HepG2 (cell line): ENCODE data around the gene TBKBP1. TPM values are rescaled to one million over a fixed set of nuclear protein-coding genes. Genes with fewer than 3 reads are reported as not detected.

Source experiments
- ATAC-seq: fragments of 200-7000 bp; cut with Tn5 transposase; 3 replicates; pipeline ENCODE4 v1.9.1; 2020; ENCODE audit warnings: mild to moderate bottlenecking, moderate library complexity
- BruUV-seq: library from RNA; stranded (reverse); fragments of 400-500 nt; replicated peaks from 2 replicates; lab custom pipeline; 2021; lab: Mats Ljungman, UMichigan
- CTCF ChIA-PET: fragments of 300-600 bp; formaldehyde crosslinking; extraction: SDS; loops from one replicate; lab custom pipeline; 2021; ENCODE audit warnings: low total read pairs, inconsistent platforms, low intra/inter-chr PET ratio; lab: Yijun Ruan, JAX
- POLR2A ChIA-PET: fragments of 350-600 bp; sonication (Branson Sonifier 250); formaldehyde crosslinking; loops from one replicate; lab custom pipeline; 2020; ENCODE audit warnings: antibody characterized with exemption, inconsistent platforms; lab: Yijun Ruan, JAX
- DNase-seq: peaks from one replicate; pipeline ENCODE4 v3.0.0-alpha.2; 2015; ENCODE audit warnings: low spot score
- FAIRE-seq: peaks from 3 replicates; lab custom pipeline; 2011; peaks lifted over from hg19 to GRCh38; lab: Jason Lieb, UNC
- H2AFZ ChIP-seq: one replicate; pipeline ENCODE4 v1.6.1; 2011; ENCODE audit warnings: low read length, inconsistent platforms
- H3K27ac ChIP-seq: fragments of 300-600 bp; 3 replicates; pipeline ENCODE4 v1.8.0; 2011; ENCODE audit warnings: mixed run types, mild to moderate bottlenecking, mixed read lengths, low read length, inconsistent platforms; ENCODE audit not compliant: insufficient read depth; ENCODE audit errors: extremely low read length
- H3K27me3 ChIP-seq, 2 experiments: fragments of 200-600 bp in 1 of 2; 2 replicates in 1 of 2; 3 replicates in 1 of 2; pipeline versions ENCODE4 v1.6.0 to v1.8.0; 2011; ENCODE audit warnings: low read length in 2 of 2, mild to moderate bottlenecking in 2 of 2, moderate library complexity in 2 of 2, inconsistent platforms in 1 of 2; ENCODE audit not compliant: insufficient read depth in 2 of 2, control insufficient read depth in 1 of 2
- H3K36me3 ChIP-seq, 2 experiments: fragments of 200-600 bp in 1 of 2; replicated peaks in 1 of 2; 2 replicates in 1 of 2; 3 replicates in 1 of 2; pipeline versions ENCODE4 v1.5.1 to v1.8.0; 2011; ENCODE audit warnings: low read length in 2 of 2, inconsistent platforms in 1 of 2; ENCODE audit not compliant: insufficient read depth in 2 of 2, control insufficient read depth in 1 of 2
- H3K4me1 ChIP-seq: 2 replicates; pipeline ENCODE4 v1.5.1; 2012; ENCODE audit warnings: low read length, inconsistent platforms; ENCODE audit not compliant: insufficient read depth
- H3K4me2 ChIP-seq: 2 replicates; pipeline ENCODE4 v1.6.0; 2011; ENCODE audit warnings: low read depth, low read length, inconsistent platforms
- H3K4me3 ChIP-seq, 3 experiments: fragments of 200-600 bp in 1 of 3; sonication (generic), shearing (Covaris generic) in 1 of 3; replicated peaks in 1 of 3; 2 replicates each; pipeline ENCODE4 v1.5.1; 2011 to 2016; ENCODE audit warnings: low read length in 3 of 3, inconsistent platforms in 2 of 3, low read depth in 2 of 3, mild to moderate bottlenecking in 2 of 3, control low read depth in 1 of 3, mixed read lengths in 1 of 3; ENCODE audit not compliant: insufficient read depth in 1 of 3
- H3K79me2 ChIP-seq: one replicate; pipeline ENCODE4 v1.6.1; 2011; ENCODE audit warnings: low read length, inconsistent platforms; ENCODE audit not compliant: insufficient read depth
- H3K9ac ChIP-seq: 2 replicates; pipeline ENCODE4 v1.6.0; 2011; ENCODE audit warnings: mild to moderate bottlenecking, low read depth, low read length, inconsistent platforms; ENCODE audit not compliant: insufficient read depth
- H3K9me3 ChIP-seq: 2 replicates; pipeline ENCODE4 v1.5.1; 2012; ENCODE audit warnings: mild to moderate bottlenecking, low read length
- H4K20me1 ChIP-seq: 2 replicates; pipeline ENCODE4 v1.6.0; 2011; ENCODE audit warnings: inconsistent platforms, mild to moderate bottlenecking, low read length, moderate library complexity; ENCODE audit not compliant: insufficient read depth
- ATM ChIP-seq: fragments of 450-650 bp; IDR thresholded peaks from 2 replicates; pipeline ENCODE4 v1.7.1; 2017; ENCODE audit warnings: mild to moderate bottlenecking, borderline replicate concordance
- BORCS8-MEF2B ChIP-seq: sonication (generic); formaldehyde crosslinking; IDR thresholded peaks from 2 replicates; pipeline ENCODE4 v1.8.0; 2022; ENCODE audit warnings: mild to moderate bottlenecking, missing genetic modification reagents
- CENPX ChIP-seq: sonication (generic); formaldehyde crosslinking; IDR thresholded peaks from 2 replicates; pipeline ENCODE4 v1.9.0; 2021; ENCODE audit warnings: mild to moderate bottlenecking, missing genetic modification reagents, moderate library complexity
- ELF3 ChIP-seq: IDR thresholded peaks from 2 replicates; pipeline ENCODE4 v1.6.1; 2016; ENCODE audit warnings: missing genetic modification reagents, missing compliant biosample characterization
- FOXA1 ChIP-seq, 2 experiments: fragments of 450-650 bp in 1 of 2; sonication (generic) in 1 of 2; formaldehyde crosslinking in 1 of 2; IDR thresholded peaks; 2 replicates each; pipeline versions ENCODE4 v1.4.0 to v1.6.1; 2016 to 2020; ENCODE audit warnings: missing genetic modification reagents in 1 of 2
- GATAD2A ChIP-seq: IDR thresholded peaks from 2 replicates; pipeline ENCODE4 v1.6.1; 2016
- MAZ ChIP-seq, 2 experiments: sonication (generic) in 1 of 2; formaldehyde crosslinking in 1 of 2; IDR thresholded peaks; 2 replicates each; pipeline versions ENCODE4 v1.5.0 to v1.6.1; 2012 to 2020; ENCODE audit warnings: low read depth in 2 of 2, mild to moderate bottlenecking in 2 of 2, borderline replicate concordance in 1 of 2, improper control_type of control experiment in 1 of 2, low read length in 1 of 2, missing genetic modification reagents in 1 of 2, moderate library complexity in 1 of 2
- MEIS1 ChIP-seq: sonication (generic); formaldehyde crosslinking; IDR thresholded peaks from 2 replicates; pipeline ENCODE4 v1.9.0; 2021; ENCODE audit warnings: mild to moderate bottlenecking, missing genetic modification reagents, moderate library complexity, borderline replicate concordance
- NR2F2 ChIP-seq: IDR thresholded peaks from 2 replicates; pipeline ENCODE4 v1.6.1; 2012; ENCODE audit warnings: low read depth, inconsistent platforms, borderline replicate concordance
- ZIK1 ChIP-seq: sonication (generic); formaldehyde crosslinking; IDR thresholded peaks from 2 replicates; pipeline ENCODE4 v1.5.0; 2020; ENCODE audit warnings: mild to moderate bottlenecking, low read depth, missing genetic modification reagents, borderline replicate concordance
- ZKSCAN1 ChIP-seq: fragments of 150-350 bp; IDR thresholded peaks from 2 replicates; pipeline ENCODE4 v1.6.1; 2014; ENCODE audit warnings: low read length
- ZNF33B ChIP-seq: sonication (generic); formaldehyde crosslinking; IDR thresholded peaks from 2 replicates; pipeline ENCODE4 v1.5.1; 2020; ENCODE audit warnings: mild to moderate bottlenecking, missing genetic modification reagents
- ZNF350 ChIP-seq: sonication (generic); formaldehyde crosslinking; IDR thresholded peaks from 2 replicates; pipeline ENCODE4 v1.4.0; 2020; ENCODE audit warnings: mild to moderate bottlenecking, low read depth, missing genetic modification reagents, borderline replicate concordance
- ZNF589 ChIP-seq: sonication (generic); formaldehyde crosslinking; conservative IDR thresholded peaks from 2 replicates; pipeline ENCODE4 v1.8.0; 2022; ENCODE audit warnings: mild to moderate bottlenecking, moderate library complexity, missing genetic modification reagents
- ZNF790 ChIP-seq: sonication (generic); formaldehyde crosslinking; IDR thresholded peaks from 2 replicates; pipeline ENCODE4 v1.8.0; 2022; ENCODE audit warnings: missing genetic modification reagents, mild to moderate bottlenecking, borderline replicate concordance
- ZSCAN29 ChIP-seq: sonication (generic); formaldehyde crosslinking; conservative IDR thresholded peaks from 2 replicates; pipeline ENCODE4 v1.4.0; 2020; ENCODE audit warnings: mild to moderate bottlenecking, missing genetic modification reagents
- ZSCAN30 ChIP-seq: sonication (generic); formaldehyde crosslinking; IDR thresholded peaks from 2 replicates; pipeline ENCODE4 v1.5.0; 2020; ENCODE audit warnings: mild to moderate bottlenecking, missing genetic modification reagents
- WGBS: methylation state at CpG from one replicate; pipeline ENCODE4 v1.1.6; 2017; ENCODE audit warnings: low lambda C conversion rate; 5-methylcytosine and 5-hydroxymethylcytosine counted together
- in situ Hi-C: cut with HindIII; loops from 2 replicates; pipeline ENCODE4 v1.10.0; 2017; ENCODE audit warnings: low pct_unique_long_range_greater_than_20kb; ENCODE audit not compliant: extremely low pct_ligation_motif_present
- intact Hi-C: fragments of 100-400 bp; cut with micrococcal nuclease; formaldehyde crosslinking; loops from one replicate; pipeline ENCODE4 v1.10.0; 2022; ENCODE audit not compliant: unreplicated experiment
- polyA plus RNA-seq, 8 experiments: library from polyadenylated mRNA; depleted of rRNA in 3 of 8; stranded (reverse) in 7 of 8; unstranded in 1 of 8; fragments of >200 nt; fragmentation: Illumina TruSeq in 4 of 8; extraction: Trizol in 4 of 8; gene quantifications; 2 replicates each; pipeline versions ENCODE4 v1.2.1 to v1.2.3, GENCODE V29; 2011 to 2016; ENCODE audit warnings: low read depth in 4 of 8, missing spikeins in 1 of 8, mixed read lengths in 1 of 8; ENCODE audit not compliant: insufficient read depth in 1 of 8
- total RNA-seq, 5 experiments: library from RNA; depleted of rRNA; stranded (reverse); fragments of >200 nt; fragmentation: Illumina TruSeq; extraction: Trizol; gene quantifications; 2 replicates each; pipeline ENCODE4 v1.2.3, GENCODE V29; 2016; ENCODE audit warnings: low read depth in 1 of 5
- TF ChIP-seq, protein P1 (sequence below): IDR thresholded peaks from 2 replicates; pipeline ENCODE4 v1.6.1; 2016; ENCODE audit warnings: missing biosample characterization, missing genetic modification reagents, low read depth
- TF ChIP-seq, protein P2 (sequence below): sonication (generic); formaldehyde crosslinking; IDR thresholded peaks from 2 replicates; pipeline ENCODE4 v1.5.0; 2020; ENCODE audit warnings: mild to moderate bottlenecking, missing genetic modification reagents, moderate library complexity
- TF ChIP-seq, protein P3 (sequence below): sonication (generic); formaldehyde crosslinking; IDR thresholded peaks from 2 replicates; pipeline ENCODE4 v1.8.0; 2023; ENCODE audit warnings: mild to moderate bottlenecking, missing genetic modification reagents

The TBKBP1 gene
- total and polyA plus RNA-seq, 2 of the 13 experiments (the other 11 are each of a cell fraction or from before 2014, with no cell fraction given): 2.6 to 7.0 TPM

DNA sequence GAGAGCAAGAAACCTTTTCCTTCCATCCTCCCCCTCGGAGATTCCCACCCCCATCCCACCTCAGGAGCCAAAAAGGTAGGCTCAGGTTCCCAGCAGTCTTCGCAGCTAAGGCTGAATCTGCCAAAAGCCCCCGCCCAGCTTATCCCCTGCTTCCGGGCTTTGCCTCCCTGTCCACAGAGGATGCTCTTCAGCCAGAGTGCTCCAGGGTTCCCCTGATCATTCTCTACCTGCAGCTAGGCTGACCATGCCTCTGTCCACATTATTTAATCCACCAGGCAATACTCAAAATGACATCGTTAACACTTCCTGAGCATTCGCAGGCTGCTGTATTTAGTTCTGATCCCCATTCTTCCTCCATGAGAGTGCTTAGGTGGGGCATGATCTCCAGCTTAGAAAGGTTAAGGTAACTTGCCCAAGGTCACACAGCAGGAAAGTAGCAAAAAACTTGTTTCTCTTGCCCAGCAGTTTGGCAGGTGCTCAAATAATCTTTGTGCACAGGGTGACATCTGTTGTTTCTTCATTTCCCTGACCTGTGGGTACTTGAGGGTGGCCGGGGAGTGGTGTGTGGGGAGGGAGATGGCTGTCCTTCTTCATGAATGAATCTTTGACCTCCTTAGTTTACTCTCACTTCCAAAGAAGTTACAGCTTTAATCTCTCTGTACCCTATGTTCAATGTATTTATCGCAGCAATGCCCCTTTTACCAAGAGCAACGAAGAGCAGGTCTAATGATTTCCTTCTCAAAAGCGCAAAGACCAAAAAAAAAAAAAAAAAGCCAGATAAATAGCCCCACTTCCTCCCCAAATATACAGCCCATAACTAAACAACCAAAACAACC is 848 bp upstream of the TBKBP1 start:
- H4K20me1 ChIP-seq: no peaks in the 10 kb centered on the region
- peak overlapping the region; percentile 92 for H3K4me2 ChIP-seq
- intact Hi-C loops: no loop called here
- peak overlapping the region; percentile 79 to 83 (median 80) for H3K4me3 ChIP-seq
- DNase-seq (no peak), ATAC-seq (peak; percentile 16), FAIRE-seq (peak; percentile 79)
- in situ Hi-C loops: no loop called here
- peak overlapping the region; percentile 75 for H3K9ac ChIP-seq
- 5% methylated on average over 10 of the region's 10 CpGs for WGBS
- ChIA-PET CTCF (no interaction called here), POLR2A (interaction anchor here (0.7 to 3.0 kb wide), 6 partner anchors 9 to 43 kb away, joined by 3 to 22 read pairs (median 4); partner anchors contain the start of gene KPNB1)
- H3K4me1 ChIP-seq: peaks cover 40% of the 10 kb centered on the region
- no peaks in the 10 kb centered on the region for H3K36me3 ChIP-seq
- BruUV-seq: TSS peak; percentile 94
- H2AFZ ChIP-seq: no peak overlapping the region
- no peaks in the 10 kb centered on the region for H3K79me2 ChIP-seq
- H3K9me3 ChIP-seq: no peaks in the 10 kb centered on the region
- no peaks in the 10 kb centered on the region for H3K27me3 ChIP-seq
- peak overlapping the region; percentile 10 for H3K27ac ChIP-seq
- TF ChIP-seq, protein P1, sequence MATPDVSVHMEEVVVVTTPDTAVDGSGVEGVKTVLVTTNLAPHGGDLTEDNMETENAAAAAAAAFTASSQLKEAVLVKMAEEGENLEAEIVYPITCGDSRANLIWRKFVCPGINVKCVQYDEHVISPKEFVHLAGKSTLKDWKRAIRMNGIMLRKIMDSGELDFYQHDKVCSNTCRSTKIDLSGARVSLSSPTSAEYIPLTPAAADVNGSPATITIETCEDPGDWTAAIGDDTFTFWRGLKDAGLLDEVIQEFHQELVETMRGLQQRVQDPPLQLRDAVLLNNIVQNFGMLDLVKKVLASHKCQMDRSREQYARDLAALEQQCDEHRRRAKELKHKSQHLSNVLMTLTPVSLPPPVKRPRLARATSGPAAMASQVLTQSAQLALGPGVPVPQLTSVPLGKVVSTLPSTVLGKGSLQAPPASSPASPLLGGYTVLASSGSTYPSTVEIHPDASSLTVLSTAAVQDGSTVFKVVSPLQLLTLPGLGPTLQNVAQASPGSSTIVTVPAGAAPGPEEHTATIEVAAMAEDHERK (CRISPR knock-in tag): no peak
- TF ChIP-seq ZIK1 (CRISPR knock-in tag) (no peak), ZNF350 (no peak), BORCS8-MEF2B (CRISPR knock-in tag) (no peak), NR2F2 (no peak), MEIS1 (CRISPR knock-in tag) (no peak), MAZ (IDR thresholded peaks at IDR 0.05; ENCODE audit: borderline replicate concordance, low read depth, low read length) (no peak), MAZ (CRISPR knock-in tag; IDR thresholded peaks at IDR 0.05; ENCODE audit: low read depth) (no peak), FOXA1 (IDR thresholded peaks at IDR 0.05) (no peak), FOXA1 (CRISPR knock-in tag; IDR thresholded peaks at IDR 0.05) (no peak), GATAD2A (CRISPR knock-in tag) (no peak; the same call in 1 of the 2 replicates), ATM (no peak), ELF3 (CRISPR knock-in tag) (peak; percentile 2; the same call in 1 of the 2 replicates), ZSCAN29 (CRISPR knock-in tag) (no peak), ZNF790 (no peak), ZSCAN30 (CRISPR knock-in tag) (no peak), ZNF589 (CRISPR knock-in tag) (0 out of 2 replicates have a peak, but pooled peaks have one; percentile 43), ZKSCAN1 (no peak), ZNF33B (CRISPR knock-in tag) (no peak), CENPX (CRISPR knock-in tag) (no peak)
- TF ChIP-seq, protein P2, sequence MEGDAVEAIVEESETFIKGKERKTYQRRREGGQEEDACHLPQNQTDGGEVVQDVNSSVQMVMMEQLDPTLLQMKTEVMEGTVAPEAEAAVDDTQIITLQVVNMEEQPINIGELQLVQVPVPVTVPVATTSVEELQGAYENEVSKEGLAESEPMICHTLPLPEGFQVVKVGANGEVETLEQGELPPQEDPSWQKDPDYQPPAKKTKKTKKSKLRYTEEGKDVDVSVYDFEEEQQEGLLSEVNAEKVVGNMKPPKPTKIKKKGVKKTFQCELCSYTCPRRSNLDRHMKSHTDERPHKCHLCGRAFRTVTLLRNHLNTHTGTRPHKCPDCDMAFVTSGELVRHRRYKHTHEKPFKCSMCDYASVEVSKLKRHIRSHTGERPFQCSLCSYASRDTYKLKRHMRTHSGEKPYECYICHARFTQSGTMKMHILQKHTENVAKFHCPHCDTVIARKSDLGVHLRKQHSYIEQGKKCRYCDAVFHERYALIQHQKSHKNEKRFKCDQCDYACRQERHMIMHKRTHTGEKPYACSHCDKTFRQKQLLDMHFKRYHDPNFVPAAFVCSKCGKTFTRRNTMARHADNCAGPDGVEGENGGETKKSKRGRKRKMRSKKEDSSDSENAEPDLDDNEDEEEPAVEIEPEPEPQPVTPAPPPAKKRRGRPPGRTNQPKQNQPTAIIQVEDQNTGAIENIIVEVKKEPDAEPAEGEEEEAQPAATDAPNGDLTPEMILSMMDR (CRISPR knock-in tag): peak; percentile 28
- TF ChIP-seq, protein P3, sequence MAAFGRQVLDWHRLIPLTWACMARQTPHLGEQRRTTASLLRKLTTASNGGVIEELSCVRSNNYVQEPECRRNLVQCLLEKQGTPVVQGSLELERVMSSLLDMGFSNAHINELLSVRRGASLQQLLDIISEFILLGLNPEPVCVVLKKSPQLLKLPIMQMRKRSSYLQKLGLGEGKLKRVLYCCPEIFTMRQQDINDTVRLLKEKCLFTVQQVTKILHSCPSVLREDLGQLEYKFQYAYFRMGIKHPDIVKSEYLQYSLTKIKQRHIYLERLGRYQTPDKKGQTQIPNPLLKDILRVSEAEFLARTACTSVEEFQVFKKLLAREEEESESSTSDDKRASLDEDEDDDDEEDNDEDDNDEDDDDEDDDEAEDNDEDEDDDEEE (CRISPR knock-in tag): no peak
